PC-9 (cell line): Measurements from ENCODE around the gene GPX4.

Experiments
- CTCF ChIP-seq: fragments of 200-600 bp; sonication (generic); conservative IDR thresholded peaks from 2 replicates; pipeline ENCODE4 v1.6.1; 2017; ENCODE audit warnings: mixed run types, antibody characterized with exemption, mild to moderate bottlenecking, moderate library complexity
- EZH2 ChIP-seq: fragments of 200-600 bp; sonication (generic); IDR thresholded peaks from 2 replicates; pipeline ENCODE4 v1.8.0; 2017; ENCODE audit warnings: antibody characterized with exemption, low read depth

- TF ChIP-seq CTCF (no peak), EZH2 (no peak)
Measured at GRCh38 chr19:1063030-1063908, 40.5 kb upstream of the GPX4 start.
